Fibroblast of lung (primary cell): ENCODE data around the gene MLYCD.

Experiments
- CTCF ChIP-seq, 2 donors: IDR thresholded peaks in 1 of 2; conservative IDR thresholded peaks in 1 of 2; 1 replicate in 1 of 2; 2 replicates in 1 of 2; pipeline ENCODE4 v1.5.1; 2011 to 2012; ENCODE audit warnings: low read length in 2 of 2, control low read depth in 1 of 2, inconsistent platforms in 1 of 2, low read depth in 1 of 2, mild to moderate bottlenecking in 1 of 2
- EZH2 ChIP-seq: IDR thresholded peaks from 2 replicates; pipeline ENCODE4 v1.5.1; 2012; ENCODE audit warnings: low read length, control low read depth, mild to moderate bottlenecking; ENCODE audit errors: missing control alignments

- TF ChIP-seq CTCF (conservative IDR thresholded peaks at IDR 0.05 in 1 of 2, IDR thresholded peaks at IDR 0.05 in 1 of 2; ENCODE audit: low read depth in 1 of 2, low read length in 2 of 2) (no peak), EZH2 (no peak)
Measured at GRCh38 chr16:83851473-83851872, 47.4 kb upstream of the MLYCD start.
